ENCODE data around the gene ORC1.

The ORC1 gene

GRCh38 chr1:52423771-52424170 is 19.5 kb upstream of the ORC1 start:
- Histone ChIP-seq H3K36me3 (ENCODE audit: control insufficient read depth in 1 of 2, insufficient read depth in 2 of 2, low read length in 2 of 2) (peaks cover 6 to 46% of the 10 kb centered on the region in 2 donors), H3K4me3 (ENCODE audit: low read depth in 1 of 2, low read length in 2 of 2) (no peak overlapping the region), H3K4me1 (ENCODE audit: control insufficient read depth in 1 of 2, insufficient read depth in 2 of 2, low read length in 2 of 2) (no peaks in the 10 kb centered on the region), H3K9me3 (ENCODE audit: control insufficient read depth in 1 of 2, low read length in 2 of 2) (no peaks in the 10 kb centered on the region), H3K27me3 (ENCODE audit: low read depth, low read length) (no peaks in the 10 kb centered on the region), H3K27ac (ENCODE audit: low read length) (no peak overlapping the region)

- no peak overlapping the region for H3K27ac ChIP-seq (ENCODE audit: low read length)
- H3K36me3 ChIP-seq (ENCODE audit: control insufficient read depth in 1 of 2, insufficient read depth in 2 of 2, low read length in 2 of 2) = peaks cover 14 to 52% of the 10 kb centered on the region in 2 donors
- no peaks in the 10 kb centered on the region for H3K4me1 ChIP-seq (ENCODE audit: control insufficient read depth in 1 of 2, insufficient read depth in 2 of 2, low read length in 2 of 2)
- H3K27me3 ChIP-seq (ENCODE audit: low read depth, low read length) = no peaks in the 10 kb centered on the region
- no peak overlapping the region for H3K4me3 ChIP-seq (ENCODE audit: low read depth in 1 of 2, low read length in 2 of 2)
- H3K9me3 ChIP-seq (ENCODE audit: control insufficient read depth in 1 of 2, low read length in 2 of 2) = no peaks in the 10 kb centered on the region
These were observed 18.8 kb upstream of the ORC1 start for GRCh38 chr1:52423055-52423454.

- H3K9me3 ChIP-seq (ENCODE audit: control insufficient read depth in 1 of 2, low read length in 2 of 2) = no peaks in the 10 kb centered on the region
These were observed 16.5 kb upstream of the ORC1 start for GRCh38 chr1:52420713-52421112.

GRCh38 chr1:52416811-52417210 is 12.6 kb upstream of the ORC1 start:
- peaks cover 58 to 80% of the 10 kb centered on the region in 2 donors for H3K36me3 ChIP-seq (ENCODE audit: control insufficient read depth in 1 of 2, insufficient read depth in 2 of 2, low read length in 2 of 2)
- no peaks in the 10 kb centered on the region for H3K9me3 ChIP-seq (ENCODE audit: control insufficient read depth in 1 of 2, low read length in 2 of 2)
- no peak overlapping the region for H3K4me3 ChIP-seq (ENCODE audit: low read depth in 1 of 2, low read length in 2 of 2)
- no peaks in the 10 kb centered on the region for H3K4me1 ChIP-seq (ENCODE audit: control insufficient read depth in 1 of 2, insufficient read depth in 2 of 2, low read length in 2 of 2)
- no peak overlapping the region for H3K27ac ChIP-seq (ENCODE audit: low read length)
- H3K27me3 ChIP-seq (ENCODE audit: low read depth, low read length) = no peaks in the 10 kb centered on the region

More at GRCh38 chr1:52420713-52421112, 16.5 kb upstream of the ORC1 start:
- no peaks in the 10 kb centered on the region for H3K4me1 ChIP-seq (ENCODE audit: control insufficient read depth in 1 of 2, insufficient read depth in 2 of 2, low read length in 2 of 2)
- no peak overlapping the region for H3K4me3 ChIP-seq (ENCODE audit: low read depth in 1 of 2, low read length in 2 of 2)
- H3K27ac ChIP-seq (ENCODE audit: low read length) = no peak overlapping the region
- no peaks in the 10 kb centered on the region for H3K27me3 ChIP-seq (ENCODE audit: low read depth, low read length)
- H3K36me3 ChIP-seq (ENCODE audit: control insufficient read depth in 1 of 2, insufficient read depth in 2 of 2, low read length in 2 of 2) = peaks cover 23 to 61% of the 10 kb centered on the region in 2 donors

GRCh38 chr1:52414942-52415341 is 10.7 kb upstream of the ORC1 start:
- Histone ChIP-seq H3K4me1 (ENCODE audit: control insufficient read depth in 1 of 2, insufficient read depth in 2 of 2, low read length in 2 of 2) (no peaks in the 10 kb centered on the region), H3K27ac (ENCODE audit: low read length) (no peak overlapping the region), H3K27me3 (ENCODE audit: low read depth, low read length) (no peaks in the 10 kb centered on the region), H3K36me3 (ENCODE audit: control insufficient read depth in 1 of 2, insufficient read depth in 2 of 2, low read length in 2 of 2) (peaks cover 71 to 88% of the 10 kb centered on the region in 2 donors), H3K4me3 (ENCODE audit: low read depth in 1 of 2, low read length in 2 of 2) (no peak overlapping the region), H3K9me3 (ENCODE audit: control insufficient read depth in 1 of 2, low read length in 2 of 2) (no peaks in the 10 kb centered on the region)

- H3K27ac ChIP-seq (ENCODE audit: low read length) = no peak overlapping the region
- no peak overlapping the region for H3K4me3 ChIP-seq (ENCODE audit: low read depth in 1 of 2, low read length in 2 of 2)
- peaks cover 77 to 92% of the 10 kb centered on the region in 2 donors for H3K36me3 ChIP-seq (ENCODE audit: control insufficient read depth in 1 of 2, insufficient read depth in 2 of 2, low read length in 2 of 2)
- no peaks in the 10 kb centered on the region for H3K4me1 ChIP-seq (ENCODE audit: control insufficient read depth in 1 of 2, insufficient read depth in 2 of 2, low read length in 2 of 2)
- no peaks in the 10 kb centered on the region for H3K9me3 ChIP-seq (ENCODE audit: control insufficient read depth in 1 of 2, low read length in 2 of 2)
- H3K27me3 ChIP-seq (ENCODE audit: low read depth, low read length) = no peaks in the 10 kb centered on the region
These were observed 9.3 kb upstream of the ORC1 start for GRCh38 chr1:52413410-52413989.

GRCh38 chr1:52404975-52405338 is 734 bp upstream of the ORC1 start:
- Histone ChIP-seq H3K4me3 (ENCODE audit: low read depth in 1 of 2, low read length in 2 of 2) (peak overlapping the region; percentile 91 to 100), H3K27me3 (ENCODE audit: low read depth, low read length) (no peaks in the 10 kb centered on the region), H3K36me3 (ENCODE audit: control insufficient read depth in 1 of 2, insufficient read depth in 2 of 2, low read length in 2 of 2) (peaks cover 23 to 28% of the 10 kb centered on the region in 2 donors)

GRCh38 chr1:52403566-52404115 is 582 bp downstream of the ORC1 start:
- peak overlapping the region; percentile 91 to 100 for H3K4me3 ChIP-seq (ENCODE audit: low read depth in 1 of 2, low read length in 2 of 2)
- no peaks in the 10 kb centered on the region for H3K9me3 ChIP-seq (ENCODE audit: control insufficient read depth in 1 of 2, low read length in 2 of 2)
- peak overlapping the region; percentile 6 for H3K27ac ChIP-seq (ENCODE audit: low read length)
- H3K4me1 ChIP-seq (ENCODE audit: control insufficient read depth in 1 of 2, insufficient read depth in 2 of 2, low read length in 2 of 2) = peaks cover 3 to 23% of the 10 kb centered on the region in 2 donors
- no peaks in the 10 kb centered on the region for H3K27me3 ChIP-seq (ENCODE audit: low read depth, low read length)
- H3K36me3 ChIP-seq (ENCODE audit: control insufficient read depth in 1 of 2, insufficient read depth in 2 of 2, low read length in 2 of 2) = peaks cover 14 to 16% of the 10 kb centered on the region in 2 donors

More at GRCh38 chr1:52404975-52405338, 734 bp upstream of the ORC1 start:
- peaks cover 3 to 23% of the 10 kb centered on the region in 2 donors for H3K4me1 ChIP-seq (ENCODE audit: control insufficient read depth in 1 of 2, insufficient read depth in 2 of 2, low read length in 2 of 2)
- peak overlapping the region; percentile 98 for H3K27ac ChIP-seq (ENCODE audit: low read length)
- H3K9me3 ChIP-seq (ENCODE audit: control insufficient read depth in 1 of 2, low read length in 2 of 2) = no peaks in the 10 kb centered on the region

- Histone ChIP-seq H3K27ac (ENCODE audit: low read length) (no peak overlapping the region), H3K4me1 (ENCODE audit: control insufficient read depth in 1 of 2, insufficient read depth in 2 of 2, low read length in 2 of 2) (peaks cover 3 to 23% of the 10 kb centered on the region in 2 donors), H3K9me3 (ENCODE audit: control insufficient read depth in 1 of 2, low read length in 2 of 2) (no peaks in the 10 kb centered on the region), H3K36me3 (ENCODE audit: control insufficient read depth in 1 of 2, insufficient read depth in 2 of 2, low read length in 2 of 2) (peaks cover 9 to 11% of the 10 kb centered on the region in 2 donors), H3K4me3 (ENCODE audit: low read depth in 1 of 2, low read length in 2 of 2) (no peak overlapping the region), H3K27me3 (ENCODE audit: low read depth, low read length) (no peaks in the 10 kb centered on the region)
These were observed 1.4 kb downstream of the ORC1 start for GRCh38 chr1:52402860-52403240.

- no peaks in the 10 kb centered on the region for H3K9me3 ChIP-seq (ENCODE audit: control insufficient read depth in 1 of 2, low read length in 2 of 2)
- H3K27ac ChIP-seq (ENCODE audit: low read length) = no peak overlapping the region
- H3K4me1 ChIP-seq (ENCODE audit: control insufficient read depth in 1 of 2, insufficient read depth in 2 of 2, low read length in 2 of 2) = peaks cover under 1 to 8% of the 10 kb centered on the region in 2 donors
- no peak overlapping the region for H3K4me3 ChIP-seq (ENCODE audit: low read depth in 1 of 2, low read length in 2 of 2)
- H3K36me3 ChIP-seq (ENCODE audit: control insufficient read depth in 1 of 2, insufficient read depth in 2 of 2, low read length in 2 of 2) = no peaks in the 10 kb centered on the region
- no peaks in the 10 kb centered on the region for H3K27me3 ChIP-seq (ENCODE audit: low read depth, low read length)
These were observed 4.1 kb downstream of the ORC1 start for GRCh38 chr1:52400131-52400530.

GRCh38 chr1:52399629-52400028 is 4.6 kb downstream of the ORC1 start:
- no peak overlapping the region for H3K4me3 ChIP-seq (ENCODE audit: low read depth in 1 of 2, low read length in 2 of 2)
- peaks cover 0 to 7% of the 10 kb centered on the region in 2 donors for H3K4me1 ChIP-seq (ENCODE audit: control insufficient read depth in 1 of 2, insufficient read depth in 2 of 2, low read length in 2 of 2)
- no peaks in the 10 kb centered on the region for H3K36me3 ChIP-seq (ENCODE audit: control insufficient read depth in 1 of 2, insufficient read depth in 2 of 2, low read length in 2 of 2)
- no peak overlapping the region for H3K27ac ChIP-seq (ENCODE audit: low read length)
- H3K27me3 ChIP-seq (ENCODE audit: low read depth, low read length) = no peaks in the 10 kb centered on the region
- no peaks in the 10 kb centered on the region for H3K9me3 ChIP-seq (ENCODE audit: control insufficient read depth in 1 of 2, low read length in 2 of 2)

- no peak overlapping the region for H3K4me3 ChIP-seq (ENCODE audit: low read depth in 1 of 2, low read length in 2 of 2)
- H3K9me3 ChIP-seq (ENCODE audit: control insufficient read depth in 1 of 2, low read length in 2 of 2) = no peaks in the 10 kb centered on the region
- no peak overlapping the region for H3K27ac ChIP-seq (ENCODE audit: low read length)
- H3K4me1 ChIP-seq (ENCODE audit: control insufficient read depth in 1 of 2, insufficient read depth in 2 of 2, low read length in 2 of 2) = no peaks in the 10 kb centered on the region
- H3K27me3 ChIP-seq (ENCODE audit: low read depth, low read length) = no peaks in the 10 kb centered on the region
- no peaks in the 10 kb centered on the region for H3K36me3 ChIP-seq (ENCODE audit: control insufficient read depth in 1 of 2, insufficient read depth in 2 of 2, low read length in 2 of 2)
These were observed 11.0 kb downstream of the ORC1 start for GRCh38 chr1:52393174-52393573.

Measured in muscle layer of duodenum (tissue), 2 donors.